Measurements from ENCODE around the gene FKBP15. TPM values are rescaled to one million over a fixed set of nuclear protein-coding genes. Genes with fewer than 3 reads are reported as not detected.

FKBP15 gene
- polyA plus RNA-seq, 1 of the 3 experiments (the other 2 are of a cell fraction): 13.9 TPM

DNA sequence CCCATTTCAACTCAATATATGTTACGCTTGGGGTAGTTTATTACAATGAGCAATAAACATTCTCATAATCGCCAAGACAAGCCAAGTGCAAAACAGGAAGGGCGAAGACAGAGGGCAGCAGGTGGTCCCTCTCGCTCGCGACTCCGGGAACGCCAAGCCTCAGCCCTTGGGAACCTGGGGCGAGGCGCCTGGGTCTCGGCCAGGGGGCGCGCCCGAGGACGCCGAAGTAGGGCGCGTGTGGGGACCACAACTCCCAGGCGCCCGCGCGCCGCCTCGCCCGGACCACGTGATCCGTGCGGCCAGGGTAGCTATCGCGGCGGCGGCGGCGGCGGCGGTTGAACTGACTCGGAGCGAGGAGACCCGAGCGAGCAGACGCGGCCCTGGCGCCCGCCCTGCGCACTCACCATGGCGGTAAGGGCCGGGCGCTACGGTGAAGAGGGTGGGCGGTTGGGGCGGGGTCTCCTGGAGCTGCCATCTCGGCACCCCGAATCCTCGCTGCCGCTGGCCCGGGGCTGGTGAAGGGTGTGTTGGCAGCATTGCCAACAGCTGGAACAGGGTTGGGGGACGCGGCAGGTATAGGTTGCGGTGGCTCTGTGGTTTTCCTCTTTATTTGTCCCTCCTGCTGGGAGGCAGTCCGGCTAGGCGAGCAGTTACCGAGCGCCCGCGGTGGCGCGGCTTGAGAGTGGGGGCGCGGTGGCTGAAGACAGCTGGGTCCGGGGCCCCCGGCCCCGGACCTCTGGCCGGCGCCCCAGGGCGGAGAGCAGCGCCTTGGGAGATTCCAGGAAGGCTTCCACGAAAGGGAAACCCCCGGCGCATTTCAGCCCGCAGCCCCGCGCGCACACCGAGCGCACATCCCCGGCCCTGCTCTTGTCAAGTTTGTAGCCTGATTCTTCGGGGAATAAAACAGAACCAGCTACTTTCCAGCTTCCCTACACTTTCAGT lies 70.1 kb downstream of the FKBP15 start, which contains the start of gene SLC31A2:
TSS of gene SLC31A2 (plus strand) at position 338 of the 942 bp plus-strand sequence. CDS start at position 406, 68 bp downstream.
- CTCF ChIA-PET: interaction anchor here (0.6 to 3.3 kb wide), 7 partner anchors 10 to 306 kb away, joined by 3 to 16 read pairs (median 3); no protein-coding TSS in a partner anchor
- Histone ChIP-seq H3K9ac (peak within 1 kb of the TSS; percentile 64), H3K27ac (ENCODE audit: low read depth in 2 of 2, low read length in 1 of 2) (peak within 1 kb of the TSS in 1 of 2 experiments; percentile 58; a peak in 1 of 4 replicates), H3K36me3 (replicated peaks in 1 of 2; ENCODE audit: control insufficient read depth in 1 of 2, insufficient read depth in 2 of 2, low read length in 1 of 2) (no peaks in the 10 kb centered on the region), H3K4me2 (peak within 1 kb of the TSS; percentile 86), H3K9me2 (no peaks in the 10 kb centered on the region), H4K20me1 (ENCODE audit: insufficient read depth) (no peaks in the 10 kb centered on the region), H3K4me1 (ENCODE audit: control insufficient read depth in 1 of 2, insufficient read depth in 2 of 2, low read depth in 1 of 2, low read length in 1 of 2) (peaks cover 0 to 7% of the 10 kb centered on the region in 2 experiments; a peak in 1 of 4 replicates), H3K27me3 (ENCODE audit: insufficient read depth) (no peaks in the 10 kb centered on the region), H2AFZ (ENCODE audit: low read depth) (peak within 1 kb of the TSS; percentile 91), H3F3A (replicated peaks; ENCODE audit: insufficient read depth) (no peaks in the 10 kb centered on the region), H3K4me3 (ENCODE audit: low read depth in 2 of 2, low read length in 1 of 2) (peak within 1 kb of the TSS; percentile 76 to 84), H3K9me3 (no peaks in the 10 kb centered on the region), H3K79me2 (ENCODE audit: insufficient read depth) (no peaks in the 10 kb centered on the region)
- WGBS (ENCODE audit: low lambda C conversion rate): 6% methylated on average over 32 of the region's 87 CpGs
- peak; percentile 95 for DNase-seq
- POLR2A ChIA-PET: interaction anchor here (0.7 kb wide), 1 partner anchor 180 kb away, joined by 3 read pairs; no protein-coding TSS in a partner anchor
- TF ChIP-seq RAD21 (IDR thresholded peaks at IDR 0.05; ENCODE audit: low read length) (peak; percentile 10; the same call in 1 of the 2 replicates), FOXJ3 (CRISPR knock-in tag; IDR thresholded peaks at IDR 0.05) (no peak), TCF12 (IDR thresholded peaks at IDR 0.05) (no peak), CHD2 (IDR thresholded peaks at IDR 0.05; ENCODE audit: low read length, partially characterized antibody) (peak; percentile 76), PBX3 (IDR thresholded peaks at IDR 0.05) (no peak), MEF2A (IDR thresholded peaks at IDR 0.05; ENCODE audit: borderline replicate concordance, low read depth) (no peak), ELF1 (IDR thresholded peaks at IDR 0.05) (no peak), RFX5 (IDR thresholded peaks at IDR 0.05; ENCODE audit: low read length) (no peak), TAF1 (IDR thresholded peaks at IDR 0.05; ENCODE audit: borderline replicate concordance, low read depth, low read length) (peak; percentile 48; the same call in 1 of the 2 replicates), TEAD4 (IDR thresholded peaks at IDR 0.05; ENCODE audit: borderline replicate concordance, insufficient read depth) (no peak), GATA2 (CRISPR knock-in tag; IDR thresholded peaks at IDR 0.05) (no peak), NFIC (IDR thresholded peaks at IDR 0.05; ENCODE audit: borderline replicate concordance) (no peak), YY1 (IDR thresholded peaks at IDR 0.05; ENCODE audit: low read depth) (no peak), EP300 (IDR thresholded peaks at IDR 0.05; ENCODE audit: borderline replicate concordance in 1 of 2, low read depth in 1 of 2, low read length in 1 of 2) (peak in 1 of 2 experiments; percentile 17; a peak in 1 of 4 replicates)
- TF ChIP-seq, protein P1, sequence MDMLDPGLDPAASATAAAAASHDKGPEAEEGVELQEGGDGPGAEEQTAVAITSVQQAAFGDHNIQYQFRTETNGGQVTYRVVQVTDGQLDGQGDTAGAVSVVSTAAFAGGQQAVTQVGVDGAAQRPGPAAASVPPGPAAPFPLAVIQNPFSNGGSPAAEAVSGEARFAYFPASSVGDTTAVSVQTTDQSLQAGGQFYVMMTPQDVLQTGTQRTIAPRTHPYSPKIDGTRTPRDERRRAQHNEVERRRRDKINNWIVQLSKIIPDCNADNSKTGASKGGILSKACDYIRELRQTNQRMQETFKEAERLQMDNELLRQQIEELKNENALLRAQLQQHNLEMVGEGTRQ (IDR thresholded peaks at IDR 0.05; ENCODE audit: borderline replicate concordance, low read depth, low read length): 0 out of 2 replicates have a peak, but pooled peaks have one; percentile 41
- TF ChIP-seq, protein P2, sequence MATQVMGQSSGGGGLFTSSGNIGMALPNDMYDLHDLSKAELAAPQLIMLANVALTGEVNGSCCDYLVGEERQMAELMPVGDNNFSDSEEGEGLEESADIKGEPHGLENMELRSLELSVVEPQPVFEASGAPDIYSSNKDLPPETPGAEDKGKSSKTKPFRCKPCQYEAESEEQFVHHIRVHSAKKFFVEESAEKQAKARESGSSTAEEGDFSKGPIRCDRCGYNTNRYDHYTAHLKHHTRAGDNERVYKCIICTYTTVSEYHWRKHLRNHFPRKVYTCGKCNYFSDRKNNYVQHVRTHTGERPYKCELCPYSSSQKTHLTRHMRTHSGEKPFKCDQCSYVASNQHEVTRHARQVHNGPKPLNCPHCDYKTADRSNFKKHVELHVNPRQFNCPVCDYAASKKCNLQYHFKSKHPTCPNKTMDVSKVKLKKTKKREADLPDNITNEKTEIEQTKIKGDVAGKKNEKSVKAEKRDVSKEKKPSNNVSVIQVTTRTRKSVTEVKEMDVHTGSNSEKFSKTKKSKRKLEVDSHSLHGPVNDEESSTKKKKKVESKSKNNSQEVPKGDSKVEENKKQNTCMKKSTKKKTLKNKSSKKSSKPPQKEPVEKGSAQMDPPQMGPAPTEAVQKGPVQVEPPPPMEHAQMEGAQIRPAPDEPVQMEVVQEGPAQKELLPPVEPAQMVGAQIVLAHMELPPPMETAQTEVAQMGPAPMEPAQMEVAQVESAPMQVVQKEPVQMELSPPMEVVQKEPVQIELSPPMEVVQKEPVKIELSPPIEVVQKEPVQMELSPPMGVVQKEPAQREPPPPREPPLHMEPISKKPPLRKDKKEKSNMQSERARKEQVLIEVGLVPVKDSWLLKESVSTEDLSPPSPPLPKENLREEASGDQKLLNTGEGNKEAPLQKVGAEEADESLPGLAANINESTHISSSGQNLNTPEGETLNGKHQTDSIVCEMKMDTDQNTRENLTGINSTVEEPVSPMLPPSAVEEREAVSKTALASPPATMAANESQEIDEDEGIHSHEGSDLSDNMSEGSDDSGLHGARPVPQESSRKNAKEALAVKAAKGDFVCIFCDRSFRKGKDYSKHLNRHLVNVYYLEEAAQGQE (IDR thresholded peaks at IDR 0.05; ENCODE audit: low read depth, low read length): no peak
- TF ChIP-seq, protein P3, sequence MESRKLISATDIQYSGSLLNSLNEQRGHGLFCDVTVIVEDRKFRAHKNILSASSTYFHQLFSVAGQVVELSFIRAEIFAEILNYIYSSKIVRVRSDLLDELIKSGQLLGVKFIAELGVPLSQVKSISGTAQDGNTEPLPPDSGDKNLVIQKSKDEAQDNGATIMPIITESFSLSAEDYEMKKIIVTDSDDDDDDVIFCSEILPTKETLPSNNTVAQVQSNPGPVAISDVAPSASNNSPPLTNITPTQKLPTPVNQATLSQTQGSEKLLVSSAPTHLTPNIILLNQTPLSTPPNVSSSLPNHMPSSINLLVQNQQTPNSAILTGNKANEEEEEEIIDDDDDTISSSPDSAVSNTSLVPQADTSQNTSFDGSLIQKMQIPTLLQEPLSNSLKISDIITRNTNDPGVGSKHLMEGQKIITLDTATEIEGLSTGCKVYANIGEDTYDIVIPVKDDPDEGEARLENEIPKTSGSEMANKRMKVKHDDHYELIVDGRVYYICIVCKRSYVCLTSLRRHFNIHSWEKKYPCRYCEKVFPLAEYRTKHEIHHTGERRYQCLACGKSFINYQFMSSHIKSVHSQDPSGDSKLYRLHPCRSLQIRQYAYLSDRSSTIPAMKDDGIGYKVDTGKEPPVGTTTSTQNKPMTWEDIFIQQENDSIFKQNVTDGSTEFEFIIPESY (IDR thresholded peaks at IDR 0.05; ENCODE audit: borderline replicate concordance, low read depth): peak; percentile 83; the same call in 1 of the 2 replicates
- TF ChIP-seq, protein P4, sequence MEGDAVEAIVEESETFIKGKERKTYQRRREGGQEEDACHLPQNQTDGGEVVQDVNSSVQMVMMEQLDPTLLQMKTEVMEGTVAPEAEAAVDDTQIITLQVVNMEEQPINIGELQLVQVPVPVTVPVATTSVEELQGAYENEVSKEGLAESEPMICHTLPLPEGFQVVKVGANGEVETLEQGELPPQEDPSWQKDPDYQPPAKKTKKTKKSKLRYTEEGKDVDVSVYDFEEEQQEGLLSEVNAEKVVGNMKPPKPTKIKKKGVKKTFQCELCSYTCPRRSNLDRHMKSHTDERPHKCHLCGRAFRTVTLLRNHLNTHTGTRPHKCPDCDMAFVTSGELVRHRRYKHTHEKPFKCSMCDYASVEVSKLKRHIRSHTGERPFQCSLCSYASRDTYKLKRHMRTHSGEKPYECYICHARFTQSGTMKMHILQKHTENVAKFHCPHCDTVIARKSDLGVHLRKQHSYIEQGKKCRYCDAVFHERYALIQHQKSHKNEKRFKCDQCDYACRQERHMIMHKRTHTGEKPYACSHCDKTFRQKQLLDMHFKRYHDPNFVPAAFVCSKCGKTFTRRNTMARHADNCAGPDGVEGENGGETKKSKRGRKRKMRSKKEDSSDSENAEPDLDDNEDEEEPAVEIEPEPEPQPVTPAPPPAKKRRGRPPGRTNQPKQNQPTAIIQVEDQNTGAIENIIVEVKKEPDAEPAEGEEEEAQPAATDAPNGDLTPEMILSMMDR (IDR thresholded peaks at IDR 0.05): peak; percentile 42
- TF ChIP-seq, protein P5, sequence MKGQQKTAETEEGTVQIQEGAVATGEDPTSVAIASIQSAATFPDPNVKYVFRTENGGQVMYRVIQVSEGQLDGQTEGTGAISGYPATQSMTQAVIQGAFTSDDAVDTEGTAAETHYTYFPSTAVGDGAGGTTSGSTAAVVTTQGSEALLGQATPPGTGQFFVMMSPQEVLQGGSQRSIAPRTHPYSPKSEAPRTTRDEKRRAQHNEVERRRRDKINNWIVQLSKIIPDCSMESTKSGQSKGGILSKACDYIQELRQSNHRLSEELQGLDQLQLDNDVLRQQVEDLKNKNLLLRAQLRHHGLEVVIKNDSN (IDR thresholded peaks at IDR 0.05; ENCODE audit: borderline replicate concordance, low read depth): peak; percentile 96
- TF ChIP-seq, protein P6, sequence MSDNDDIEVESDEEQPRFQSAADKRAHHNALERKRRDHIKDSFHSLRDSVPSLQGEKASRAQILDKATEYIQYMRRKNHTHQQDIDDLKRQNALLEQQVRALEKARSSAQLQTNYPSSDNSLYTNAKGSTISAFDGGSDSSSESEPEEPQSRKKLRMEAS (IDR thresholded peaks at IDR 0.05; ENCODE audit: low read depth): no peak; the same call in 1 of the 2 replicates

All from SK-N-SH (cell line).